Stimulated activated CD8-positive, alpha-beta memory T cell treated with anti-CD3 and anti-CD28 coated beads, Interleukin-7, amount 100 ng/mL, for 24 hours (primary cell): ENCODE measurements around the gene PRSS33.

Source experiments
- DNase-seq: peaks from one replicate; pipeline ENCODE4 v3.0.0-alpha.2; 2020; ENCODE audit warnings: low read depth

PRSS33 gene, protein sequence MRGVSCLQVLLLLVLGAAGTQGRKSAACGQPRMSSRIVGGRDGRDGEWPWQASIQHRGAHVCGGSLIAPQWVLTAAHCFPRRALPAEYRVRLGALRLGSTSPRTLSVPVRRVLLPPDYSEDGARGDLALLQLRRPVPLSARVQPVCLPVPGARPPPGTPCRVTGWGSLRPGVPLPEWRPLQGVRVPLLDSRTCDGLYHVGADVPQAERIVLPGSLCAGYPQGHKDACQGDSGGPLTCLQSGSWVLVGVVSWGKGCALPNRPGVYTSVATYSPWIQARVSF

DNA sequence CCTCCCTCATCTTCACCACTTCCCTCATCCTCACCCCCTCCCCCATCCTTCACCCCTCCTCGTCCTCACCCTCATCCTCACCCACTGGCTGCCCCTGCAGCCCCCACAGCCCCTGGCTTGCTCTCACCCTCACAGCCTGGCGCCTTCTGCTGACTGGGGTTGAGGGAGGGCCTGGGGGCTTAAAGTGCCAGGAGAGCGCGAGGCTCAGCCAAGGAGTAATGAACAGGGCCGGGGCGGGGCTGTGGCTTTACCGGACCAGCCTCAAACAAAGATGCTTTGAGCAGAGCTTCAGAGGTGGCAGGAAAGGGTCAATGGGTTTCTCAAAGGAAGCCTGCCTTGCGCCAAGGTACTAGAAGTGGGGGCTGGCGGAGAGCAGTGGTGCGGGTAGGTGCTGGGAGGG is at the start of gene PRSS33:
PRSS33 (minus strand) TSS at position 155 of the 400 bp plus-strand sequence. CDS start 1,013 bp downstream, outside the sequence.
- DNase-seq = no peak

DNA sequence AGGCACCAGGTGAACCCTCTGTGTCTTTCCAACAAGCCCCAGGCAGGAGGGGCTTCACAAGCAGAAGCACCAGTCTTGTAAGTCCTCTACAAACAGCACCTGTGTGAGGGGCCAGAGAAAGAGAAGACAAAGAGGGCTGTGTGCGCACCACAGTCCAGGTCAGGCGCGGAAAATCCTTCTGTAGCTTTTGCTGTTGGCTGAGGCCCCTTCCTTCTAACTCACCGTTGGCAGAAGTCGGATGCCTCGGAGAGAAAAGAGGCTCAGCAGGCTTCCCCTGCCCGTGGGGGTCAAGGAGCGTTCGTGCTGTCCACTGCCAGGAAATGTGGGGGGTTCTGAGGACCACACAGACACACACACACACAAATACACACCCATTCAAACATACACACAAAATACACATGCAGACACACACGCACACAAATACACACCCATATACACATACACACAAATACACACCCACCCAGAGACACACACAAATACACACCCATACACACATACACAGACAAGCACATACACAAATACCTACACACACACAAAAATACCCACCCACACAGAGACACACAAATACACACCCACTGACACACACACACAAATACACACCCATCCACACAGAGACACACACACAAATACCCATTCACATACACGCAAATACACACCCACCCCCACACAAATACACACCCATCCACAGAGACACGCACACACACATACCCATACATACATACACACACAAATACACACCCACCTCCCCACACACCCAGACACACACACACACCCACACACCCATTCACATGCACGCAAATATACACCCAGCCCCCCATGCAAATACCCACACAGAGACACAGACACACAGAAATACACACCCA is 49.5 kb upstream of the PRSS33 start:
- DNase-seq = no peak

DNA sequence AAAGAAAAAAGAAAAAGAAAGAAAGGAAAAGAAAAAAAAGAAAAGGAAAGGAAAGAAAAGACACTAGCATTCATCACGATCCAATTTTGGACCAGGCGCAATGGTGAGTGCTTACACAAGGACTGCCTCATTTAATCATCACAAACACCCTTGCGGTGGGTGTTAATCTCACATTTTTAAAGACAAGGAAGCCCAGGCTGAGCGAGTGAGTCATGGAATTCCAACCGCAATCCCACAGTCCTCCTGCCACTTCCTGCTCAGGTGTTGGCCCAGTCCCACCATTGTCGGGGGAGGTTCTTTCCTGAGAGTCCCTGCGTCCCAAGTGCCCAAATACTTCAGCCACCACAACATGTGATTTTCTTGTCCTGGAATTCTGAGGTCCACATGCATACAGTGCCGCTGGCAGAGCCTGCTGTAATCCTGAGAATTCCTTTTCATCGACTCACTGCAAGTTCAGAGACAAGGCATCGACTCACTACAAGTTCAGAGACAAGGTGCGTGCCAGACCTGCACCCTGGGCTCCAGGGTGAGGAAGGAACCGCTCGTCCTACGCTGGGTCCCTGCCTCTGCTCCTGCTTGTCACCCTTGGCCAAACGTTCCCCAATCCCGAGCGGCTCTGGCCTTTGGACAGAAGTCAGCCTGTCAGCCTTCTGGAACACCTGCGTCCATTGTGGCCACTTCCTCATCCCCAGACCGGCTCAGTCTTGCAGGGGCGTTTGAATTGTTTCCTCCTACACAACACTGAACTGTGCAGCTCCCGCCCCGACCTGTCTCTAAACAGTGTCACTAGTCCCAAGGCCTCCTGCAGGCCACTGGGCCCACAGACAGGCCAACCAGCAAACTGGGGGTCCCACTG is 48.5 kb upstream of the PRSS33 start:
- DNase-seq = no peak

DNA sequence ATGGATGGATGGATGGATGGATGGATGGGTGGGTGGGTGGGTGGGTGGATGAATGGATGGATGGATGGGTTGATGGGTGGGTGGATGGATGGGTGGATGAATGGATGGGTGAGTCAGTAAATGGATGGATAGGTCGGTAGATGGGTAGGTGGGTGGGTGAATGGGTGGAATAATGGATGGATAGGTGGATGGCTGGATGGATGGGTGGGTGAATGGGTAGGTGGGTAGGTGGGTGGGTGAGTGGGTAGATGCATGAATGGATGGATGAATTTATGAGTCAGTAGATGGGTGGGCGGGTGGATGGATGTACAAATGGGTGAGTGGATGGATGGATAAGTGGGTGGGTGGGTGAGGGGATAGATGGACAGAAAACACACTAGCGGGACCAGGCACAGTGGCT is 47.6 kb upstream of the PRSS33 start:
- no peak for DNase-seq

DNA sequence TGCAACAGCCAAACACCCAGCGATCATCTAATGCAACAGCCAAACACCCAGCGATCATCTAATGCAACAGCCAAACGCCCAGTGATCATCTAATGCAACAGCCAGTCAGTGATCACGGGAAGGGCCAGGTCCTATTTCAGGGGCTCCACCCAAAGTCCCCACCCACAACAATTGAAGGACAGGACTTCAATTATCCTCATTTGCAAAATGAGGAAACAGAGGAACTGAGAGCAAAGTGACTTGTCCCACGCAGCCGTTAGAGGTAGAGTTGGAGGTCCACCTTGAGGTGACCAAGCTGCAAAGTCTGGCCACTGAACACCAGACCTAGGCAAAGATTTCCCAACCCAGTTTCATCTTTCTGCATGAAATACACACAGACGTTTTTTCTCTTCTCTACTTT is 46.4 kb upstream of the PRSS33 start:
- no peak for DNase-seq

DNA sequence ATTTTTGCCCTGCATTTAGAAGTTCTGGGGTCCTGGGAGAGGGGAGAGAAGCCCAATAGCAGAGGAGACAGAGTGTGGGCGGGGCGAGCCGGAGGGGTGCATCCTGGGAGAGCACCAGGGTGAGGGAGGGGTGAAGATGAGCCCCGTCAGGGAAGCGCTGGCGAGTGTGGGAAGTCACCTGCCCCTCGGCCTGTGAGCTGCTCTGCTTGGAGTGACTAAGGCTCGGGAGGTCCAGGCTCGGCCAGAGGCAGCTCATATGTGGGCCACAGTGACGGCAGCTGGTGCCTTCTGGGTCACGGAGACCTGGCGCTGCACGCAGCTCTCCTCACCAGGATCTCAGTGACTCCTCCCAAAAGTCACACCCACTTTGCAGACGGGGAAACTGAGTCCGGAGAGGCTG is 43.8 kb upstream of the PRSS33 start:
- DNase-seq = no peak

DNA sequence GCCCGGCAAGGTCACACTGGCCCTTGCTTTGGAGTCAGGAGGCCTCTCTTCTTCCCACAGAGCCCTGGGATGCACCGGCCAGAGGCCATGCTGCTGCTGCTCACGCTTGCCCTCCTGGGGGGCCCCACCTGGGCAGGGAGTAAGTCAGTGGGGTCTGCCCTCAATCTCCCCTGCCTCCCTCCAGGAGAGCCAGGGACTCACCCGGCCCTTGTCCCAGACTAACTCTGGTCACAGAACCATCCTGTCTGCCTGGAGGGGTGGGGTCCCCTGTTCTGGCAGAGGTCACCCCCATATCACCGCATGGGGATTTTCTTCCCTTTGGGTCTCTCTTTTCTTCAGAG is 43.0 kb upstream of the PRSS33 start:
- DNase-seq = no peak

DNA sequence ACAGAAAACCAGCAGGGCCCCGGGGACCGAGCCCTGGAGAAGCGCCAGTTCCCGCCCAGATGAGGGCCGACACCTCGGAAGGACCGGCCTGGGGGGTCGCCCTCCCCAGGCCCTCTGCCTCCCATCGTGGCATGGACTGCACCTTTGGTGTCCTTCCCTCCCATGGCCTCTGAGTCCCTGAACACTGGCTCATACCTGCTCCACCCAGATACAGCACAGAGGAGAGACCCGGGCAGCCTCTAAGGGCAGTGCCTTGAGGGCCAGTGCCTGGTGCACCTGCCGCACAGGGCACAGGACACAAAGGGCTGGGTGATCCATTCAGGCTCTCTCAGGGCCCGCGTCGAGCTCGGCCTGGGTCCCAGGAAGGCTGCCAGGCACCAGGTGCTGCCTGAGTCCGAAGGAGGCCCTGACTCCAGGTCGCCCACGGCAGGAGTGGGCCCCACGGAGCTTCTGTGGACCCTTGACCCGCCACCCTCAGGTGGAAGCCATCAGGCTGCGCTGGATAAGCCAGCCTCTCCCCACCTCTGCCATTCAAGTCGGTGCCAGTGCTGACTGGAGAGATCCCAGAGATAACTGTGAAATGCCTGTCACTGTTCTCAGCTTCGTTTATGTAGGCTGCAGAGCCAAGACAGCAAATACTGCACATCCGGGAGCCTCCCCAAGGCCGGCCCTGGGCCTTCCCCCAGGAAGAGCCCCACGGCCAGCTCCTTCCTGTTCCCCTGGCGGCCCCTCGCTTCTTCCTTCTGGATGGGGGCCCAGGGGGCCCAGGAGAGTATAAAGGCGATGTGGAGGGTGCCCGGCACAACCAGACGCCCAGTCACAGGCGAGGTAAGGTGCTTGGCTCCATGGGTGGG is 42.4 kb upstream of the PRSS33 start, which contains the start of gene ZG16B:
ZG16B (plus strand) TSS at position 803 of the 854 bp plus-strand sequence. CDS start 139 bp downstream, outside the sequence.
- DNase-seq = no peak

DNA sequence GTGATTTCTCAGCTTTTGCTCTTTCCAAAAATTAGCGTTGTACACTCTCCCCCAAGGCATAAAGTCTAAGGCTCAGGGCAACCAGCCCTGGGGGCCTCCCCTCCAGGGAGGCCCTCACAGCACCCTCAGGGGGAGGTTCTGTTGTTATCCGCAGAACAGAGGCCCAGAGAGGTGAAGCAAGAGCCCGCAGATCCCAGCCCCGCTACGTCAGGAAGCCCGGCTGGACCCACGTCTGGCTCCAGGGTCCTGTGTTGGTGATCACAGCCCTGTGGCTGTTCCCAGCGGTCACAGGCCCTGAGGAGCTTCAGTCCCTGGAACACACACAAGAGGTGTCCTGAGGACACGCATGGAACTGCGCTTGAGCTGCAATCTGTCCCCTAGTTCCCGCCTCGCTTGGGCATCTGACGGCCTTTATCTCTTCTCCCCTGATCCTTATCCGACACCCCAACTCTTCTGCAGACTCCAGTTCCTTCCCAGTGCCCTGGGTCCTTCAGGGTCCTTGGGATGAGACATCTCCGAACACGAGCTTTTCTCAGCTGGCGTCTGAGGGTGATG is 41.6 kb upstream of the PRSS33 start:
- no peak for DNase-seq

DNA sequence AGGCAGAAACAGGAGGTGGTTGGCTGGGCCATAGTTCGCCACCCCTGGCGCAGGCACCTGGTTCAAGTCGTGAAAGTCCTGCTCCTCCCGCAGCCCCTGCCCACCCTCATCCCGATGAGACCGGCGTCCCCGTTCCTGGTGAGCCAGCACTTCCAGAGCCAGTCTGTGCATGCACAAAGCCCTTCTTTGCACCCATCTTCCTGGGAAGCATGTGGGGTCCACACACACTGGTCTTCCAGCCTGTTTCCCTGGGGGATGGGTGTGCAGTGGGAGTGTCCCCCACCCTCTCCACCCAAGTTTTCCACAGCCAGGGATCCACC is 41.1 kb upstream of the PRSS33 start:
- no peak for DNase-seq

DNA sequence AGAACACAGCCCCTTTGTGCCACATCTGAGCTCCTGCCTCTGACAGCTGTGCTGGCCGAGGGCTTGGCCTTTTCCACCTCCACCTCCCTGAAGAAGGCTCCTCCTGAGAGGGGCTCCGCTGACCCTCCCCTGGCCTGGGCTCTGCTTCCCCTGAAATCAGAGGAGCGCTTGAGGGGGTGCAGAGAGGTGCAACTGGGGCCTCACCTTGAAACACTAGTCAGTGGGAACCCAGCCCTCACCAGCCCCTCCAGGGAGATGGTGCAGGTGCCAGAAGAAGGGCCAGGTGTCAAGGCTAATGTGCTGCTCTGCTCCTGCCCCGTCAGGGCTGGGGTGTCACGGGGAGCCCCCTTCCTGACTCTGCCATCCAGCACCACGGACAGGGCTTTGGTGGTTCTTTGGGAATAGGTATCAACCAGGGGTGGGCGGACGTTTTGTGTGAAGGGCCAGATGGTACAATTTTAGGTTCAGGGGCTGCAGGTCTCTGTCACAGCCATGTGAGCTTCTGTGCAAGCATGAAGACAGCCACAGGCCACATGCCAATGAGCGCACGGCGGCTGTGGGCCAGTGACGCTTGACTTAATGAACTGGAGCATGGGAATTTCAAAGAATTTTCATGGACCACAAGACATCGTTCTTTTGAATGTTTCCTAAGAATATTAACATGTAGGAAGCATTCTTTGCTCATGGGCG is 40.6 kb upstream of the PRSS33 start:
- DNase-seq = no peak

DNA sequence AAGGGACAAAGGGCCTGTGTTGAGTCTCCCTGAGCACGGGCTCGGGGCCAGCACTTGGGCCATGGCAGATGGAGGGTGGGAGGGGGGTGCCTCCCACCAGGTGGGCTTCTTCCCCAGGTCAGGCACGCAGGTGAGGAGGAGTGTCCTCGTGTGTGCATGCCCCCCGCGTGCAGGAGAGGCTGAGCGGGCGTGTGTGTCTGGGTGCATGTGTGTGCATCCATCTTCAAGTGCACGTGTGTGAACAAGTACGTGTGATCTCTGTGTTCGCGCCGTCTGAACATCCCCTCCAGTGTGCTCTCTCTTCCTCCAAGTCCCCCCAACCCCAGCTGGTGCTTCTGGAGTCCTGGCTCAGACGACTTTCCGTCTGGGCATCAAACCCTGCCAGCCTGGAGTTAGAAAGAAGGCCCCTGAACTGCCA is 40.0 kb upstream of the PRSS33 start:
- no peak for DNase-seq

DNA sequence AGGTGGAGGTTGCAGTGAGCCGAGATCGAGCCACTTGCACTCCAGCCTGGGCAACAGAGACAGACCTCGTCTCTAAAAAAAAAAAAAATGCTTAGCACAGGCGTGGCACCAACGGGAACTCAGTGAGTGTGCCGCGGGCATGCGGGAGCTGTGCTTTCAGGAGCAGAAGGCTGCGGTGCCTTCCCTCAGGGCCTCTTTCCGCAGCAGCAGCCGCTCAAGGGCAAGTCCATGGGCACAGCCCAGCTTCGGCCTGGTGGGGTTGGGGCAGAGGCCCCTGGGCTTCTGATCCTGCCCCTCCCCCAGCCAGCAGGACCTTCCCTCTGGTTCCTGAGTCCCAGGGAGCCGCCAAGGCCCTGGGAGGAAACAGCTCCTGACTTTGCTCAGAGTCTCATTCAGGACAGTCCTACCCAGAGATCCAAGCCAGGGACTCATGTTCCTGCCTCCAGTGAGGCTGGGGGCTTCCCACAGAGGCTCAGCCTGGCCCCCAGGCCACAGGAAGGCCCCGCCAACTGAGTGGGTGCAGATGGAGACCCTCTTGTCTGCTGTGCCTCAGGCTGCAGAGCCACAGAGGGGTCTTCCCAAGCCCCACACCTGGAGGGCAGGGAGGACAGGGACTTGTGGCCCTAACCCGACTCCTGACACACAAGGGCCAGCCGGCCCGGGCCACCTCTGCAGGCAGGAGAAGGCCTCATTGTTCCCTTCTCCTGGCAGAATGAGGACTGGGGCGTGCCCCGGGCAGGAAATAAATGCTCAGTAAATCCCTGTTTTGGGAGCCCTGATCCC is 39.4 kb upstream of the PRSS33 start:
- DNase-seq = no peak

DNA sequence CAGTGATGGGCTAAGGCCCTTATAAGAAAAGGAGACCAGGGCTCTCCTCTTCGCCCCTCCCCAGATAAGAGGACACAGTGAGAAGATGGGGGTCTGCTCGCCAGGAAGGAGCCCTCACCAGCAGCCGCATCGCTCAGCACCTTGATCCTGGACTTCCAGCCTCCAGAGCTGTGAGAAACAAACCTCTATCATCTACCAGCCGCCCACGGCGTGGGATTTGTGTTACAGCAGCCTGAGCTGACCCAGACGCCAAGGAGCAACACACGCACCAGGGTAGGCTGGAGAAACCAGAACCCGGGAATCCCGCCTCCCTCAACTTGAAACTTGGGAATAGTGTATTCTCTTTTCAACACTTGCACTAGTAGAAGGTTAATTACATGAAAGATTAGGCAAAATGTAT is 38.5 kb upstream of the PRSS33 start:
- DNase-seq = no peak

DNA sequence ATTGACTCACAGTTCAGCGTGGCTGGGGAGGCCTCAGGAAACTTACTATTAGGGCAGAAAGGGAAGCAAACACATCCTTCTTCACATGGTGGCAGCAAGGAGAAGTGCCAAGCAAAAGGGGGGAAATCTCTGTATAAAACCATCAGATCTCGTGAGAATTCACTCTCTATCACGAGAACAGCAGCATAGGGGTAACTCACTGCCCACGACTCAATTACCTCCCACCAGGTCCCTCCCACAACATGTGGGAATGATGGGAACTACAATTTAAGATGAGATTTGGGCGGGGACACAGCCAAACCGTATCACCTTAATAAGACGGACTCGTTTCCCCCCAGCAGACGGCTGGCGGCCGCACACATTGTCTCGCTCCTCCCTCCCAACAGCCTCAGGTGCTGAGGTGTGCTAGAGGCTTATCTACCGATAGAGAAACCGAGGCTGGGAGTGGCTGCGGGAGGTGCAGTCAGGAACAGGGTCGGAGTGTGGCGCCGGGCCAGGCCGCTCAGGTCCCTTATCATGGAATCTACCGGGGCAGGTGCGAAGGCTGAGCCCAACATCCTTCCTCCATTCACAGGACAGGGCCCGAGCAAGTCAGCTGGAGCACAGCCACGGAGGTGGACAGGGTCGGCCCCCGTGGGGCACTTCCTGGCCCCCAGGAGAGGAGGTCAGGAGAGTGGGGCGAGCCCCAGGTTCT is 37.8 kb upstream of the PRSS33 start:
- no peak for DNase-seq

DNA sequence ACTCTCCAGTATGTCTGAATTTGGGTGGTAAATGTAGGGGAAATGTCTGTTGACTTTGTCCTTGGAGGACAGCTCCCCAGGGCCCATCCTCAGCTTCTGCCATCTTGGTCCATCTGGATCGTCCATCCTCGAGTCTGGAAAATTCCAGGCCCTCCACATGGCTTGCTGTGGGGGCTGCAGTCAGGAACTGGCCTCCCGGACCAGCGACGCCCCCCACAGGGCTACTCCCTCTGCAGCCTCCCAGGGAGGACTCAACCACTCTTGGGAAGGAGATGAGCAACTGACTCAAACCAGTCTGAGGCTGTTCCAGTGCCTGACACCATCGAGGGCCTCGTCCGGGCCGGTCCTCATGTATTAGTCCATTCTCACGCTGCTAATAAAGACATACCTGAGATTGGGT is 37.3 kb upstream of the PRSS33 start:
- DNase-seq = no peak

DNA sequence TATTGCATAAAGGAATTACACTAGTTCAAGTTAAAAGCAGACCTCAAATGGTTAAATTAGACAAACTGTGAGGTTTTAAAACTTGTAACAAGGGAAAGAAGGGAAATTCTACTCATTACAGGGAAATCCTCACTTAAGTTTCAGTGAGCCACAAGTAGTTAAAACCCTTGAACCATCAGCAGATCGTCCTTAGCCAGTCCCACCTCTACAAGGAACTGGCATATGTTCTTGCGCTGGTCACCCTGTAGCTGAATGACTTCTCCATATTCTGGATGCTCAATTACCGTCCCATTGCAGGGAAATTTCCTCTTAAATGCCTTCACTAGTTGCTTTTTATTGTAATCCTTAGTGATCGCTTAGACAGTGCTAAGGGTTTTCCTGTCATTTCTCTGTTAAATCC is 35.1 kb upstream of the PRSS33 start:
- no peak for DNase-seq

DNA sequence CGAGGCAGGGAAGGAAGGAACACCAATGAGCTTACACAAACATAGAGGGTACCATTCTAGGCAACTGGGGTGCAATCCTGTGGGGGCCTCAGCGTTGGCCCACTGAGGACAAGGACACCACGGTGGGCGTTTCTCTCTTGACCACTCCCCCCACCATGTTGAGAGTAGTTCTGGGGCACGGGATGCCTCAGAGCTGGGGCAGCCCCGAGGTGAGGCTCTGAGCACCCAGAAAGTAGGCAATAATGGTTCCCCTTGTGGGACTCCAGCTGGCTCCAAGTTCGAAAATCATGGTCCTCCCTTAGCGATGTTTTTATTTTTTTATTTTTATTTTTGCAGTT is 34.8 kb upstream of the PRSS33 start:
- DNase-seq = no peak

DNA sequence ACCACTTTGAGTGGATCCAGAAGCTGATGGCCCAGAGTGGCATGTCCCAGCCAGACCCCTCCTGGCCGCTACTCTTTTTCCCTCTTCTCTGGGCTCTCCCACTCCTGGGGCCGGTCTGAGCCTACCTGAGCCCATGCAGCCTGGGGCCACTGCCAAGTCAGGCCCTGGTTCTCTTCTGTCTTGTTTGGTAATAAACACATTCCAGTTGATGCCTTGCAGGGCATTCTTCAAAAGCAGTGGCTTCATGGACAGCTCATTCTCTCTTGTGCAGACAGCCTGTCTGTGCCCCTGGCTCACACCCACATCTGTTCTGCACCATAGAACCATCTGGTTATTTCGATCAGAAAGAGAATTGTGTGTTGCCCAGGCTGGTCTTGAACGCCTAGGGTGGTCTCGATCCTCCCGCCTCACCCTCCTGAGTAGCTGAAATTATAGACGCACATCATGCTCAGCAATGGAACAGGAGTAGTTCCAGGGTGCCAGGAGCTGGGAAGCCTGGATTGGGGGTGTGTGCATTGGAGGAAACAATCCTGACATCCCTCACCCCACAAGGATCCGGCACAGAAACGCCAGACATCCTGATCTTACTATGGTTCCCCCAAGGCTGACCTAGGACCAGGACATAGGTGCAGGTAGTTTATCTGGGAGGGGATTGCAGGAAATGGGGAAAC is 34.3 kb upstream of the PRSS33 start:
- no peak for DNase-seq
